ENCODE results near the gene CUEDC1. TPM values are rescaled to one million over a fixed set of nuclear protein-coding genes. Genes with fewer than 3 reads are reported as not detected.

CUEDC1 gene, protein sequence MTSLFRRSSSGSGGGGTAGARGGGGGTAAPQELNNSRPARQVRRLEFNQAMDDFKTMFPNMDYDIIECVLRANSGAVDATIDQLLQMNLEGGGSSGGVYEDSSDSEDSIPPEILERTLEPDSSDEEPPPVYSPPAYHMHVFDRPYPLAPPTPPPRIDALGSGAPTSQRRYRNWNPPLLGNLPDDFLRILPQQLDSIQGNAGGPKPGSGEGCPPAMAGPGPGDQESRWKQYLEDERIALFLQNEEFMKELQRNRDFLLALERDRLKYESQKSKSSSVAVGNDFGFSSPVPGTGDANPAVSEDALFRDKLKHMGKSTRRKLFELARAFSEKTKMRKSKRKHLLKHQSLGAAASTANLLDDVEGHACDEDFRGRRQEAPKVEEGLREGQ
- total RNA-seq = 6.5 TPM

DNA sequence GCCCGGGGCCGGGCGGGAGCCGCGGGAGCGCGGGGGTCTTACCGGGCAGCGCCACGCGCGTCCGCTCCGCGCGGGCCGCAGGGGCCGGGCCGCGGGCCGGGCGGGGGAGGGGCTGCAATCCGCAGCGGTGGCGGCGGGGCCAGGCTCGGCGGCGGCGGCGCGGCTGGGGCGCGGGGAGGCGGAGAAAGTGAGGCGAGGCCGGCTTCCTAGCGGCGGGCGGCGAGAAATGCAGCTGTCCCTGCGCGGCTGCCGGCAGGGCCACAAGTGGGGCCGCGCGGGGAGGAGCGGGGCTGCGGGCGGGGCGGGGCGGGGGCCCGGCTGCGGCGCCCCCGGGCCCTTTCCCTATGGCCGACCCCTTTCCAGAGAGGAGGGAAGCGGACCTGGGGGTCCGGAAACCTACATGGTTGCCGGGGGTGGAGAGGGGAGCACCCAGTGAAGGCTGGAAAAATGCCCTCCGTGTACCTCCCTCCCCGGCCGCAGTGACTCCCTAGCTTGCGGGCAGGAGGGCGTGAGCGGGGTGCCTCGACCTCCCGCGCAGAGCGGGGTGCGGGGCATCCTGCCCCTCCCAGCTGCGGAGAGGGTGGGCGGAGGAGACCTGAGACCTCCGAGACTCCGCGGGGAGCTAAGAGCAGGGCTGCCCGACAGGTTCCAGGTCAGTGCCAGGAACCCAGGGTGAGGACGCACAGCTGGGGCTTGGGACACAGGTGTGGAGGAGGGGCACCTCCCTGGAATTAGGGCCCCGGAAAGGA, at the start of gene CUEDC1:
Gene CUEDC1, minus strand, starts transcription at position 230 of the 749 bp plus-strand sequence. CDS start 69,848 bp downstream, outside the sequence.
- peak; percentile 86 to 90 for DNase-seq (ENCODE audit: low spot score in 2 of 2)
- FAIRE-seq = no peak

GRCh38 chr17:58004060-58004459, 48.8 kb upstream of the CUEDC1 start:
- DNase-seq (ENCODE audit: low spot score in 2 of 2) (no peak), FAIRE-seq (no peak)

DNA sequence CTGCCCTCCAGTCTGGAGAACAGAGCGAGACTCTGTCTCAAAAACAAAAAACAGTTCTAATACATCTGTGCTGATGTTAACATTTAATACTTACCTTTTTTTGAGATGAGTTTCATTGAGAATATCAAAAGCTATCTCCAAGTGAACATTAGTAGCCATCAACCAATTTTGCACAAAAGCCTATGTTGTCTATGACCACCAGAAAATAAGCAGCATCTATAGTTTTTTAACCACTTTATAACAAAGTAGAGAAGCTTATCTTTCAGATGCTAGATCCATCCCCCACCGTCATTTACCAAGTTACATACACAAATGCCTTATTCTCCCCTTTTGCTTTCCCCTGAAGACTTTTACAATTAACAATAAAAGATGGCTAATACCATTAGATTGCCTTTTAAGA, 47.8 kb upstream of the CUEDC1 start:
- FAIRE-seq (no peak), DNase-seq (ENCODE audit: low spot score in 2 of 2) (no peak)

DNA sequence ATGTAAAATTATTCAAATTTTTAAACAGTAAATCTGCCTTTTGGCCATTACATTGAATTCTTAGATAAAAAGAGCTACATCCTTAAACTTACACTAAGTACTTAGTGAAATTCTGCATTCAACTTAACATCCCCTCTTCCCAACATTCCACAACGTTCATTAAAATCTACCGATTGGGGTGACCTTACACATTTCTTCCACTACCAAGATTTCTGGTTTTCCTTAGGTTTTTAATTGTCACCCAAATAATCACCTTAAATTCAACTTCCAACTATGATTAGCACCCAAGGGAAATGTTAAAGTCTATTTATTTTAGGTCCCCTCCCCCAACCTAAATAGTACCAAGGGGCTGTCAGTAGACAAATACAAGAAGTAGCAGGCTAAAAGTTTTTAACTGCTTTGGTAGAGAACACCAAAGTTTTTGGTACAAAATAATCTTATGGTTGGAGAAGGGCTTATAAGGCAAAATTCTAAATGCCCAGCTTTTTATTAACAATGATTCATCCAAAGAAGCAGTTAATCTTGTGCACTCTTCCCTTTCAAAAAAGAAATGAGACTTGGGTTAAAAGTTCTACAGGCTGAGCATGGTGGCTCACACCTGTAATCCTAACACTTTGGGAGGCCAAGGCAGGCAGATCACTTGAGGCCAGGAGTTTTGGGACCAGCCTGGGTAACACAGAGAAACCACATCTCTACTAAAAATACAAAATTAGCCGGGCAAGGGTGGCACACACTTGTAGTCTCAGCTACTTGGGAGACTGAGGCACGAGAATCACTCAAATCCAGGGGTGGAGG, 47.1 kb upstream of the CUEDC1 start:
- DNase-seq (ENCODE audit: low spot score in 2 of 2) (no peak), FAIRE-seq (no peak)

DNA sequence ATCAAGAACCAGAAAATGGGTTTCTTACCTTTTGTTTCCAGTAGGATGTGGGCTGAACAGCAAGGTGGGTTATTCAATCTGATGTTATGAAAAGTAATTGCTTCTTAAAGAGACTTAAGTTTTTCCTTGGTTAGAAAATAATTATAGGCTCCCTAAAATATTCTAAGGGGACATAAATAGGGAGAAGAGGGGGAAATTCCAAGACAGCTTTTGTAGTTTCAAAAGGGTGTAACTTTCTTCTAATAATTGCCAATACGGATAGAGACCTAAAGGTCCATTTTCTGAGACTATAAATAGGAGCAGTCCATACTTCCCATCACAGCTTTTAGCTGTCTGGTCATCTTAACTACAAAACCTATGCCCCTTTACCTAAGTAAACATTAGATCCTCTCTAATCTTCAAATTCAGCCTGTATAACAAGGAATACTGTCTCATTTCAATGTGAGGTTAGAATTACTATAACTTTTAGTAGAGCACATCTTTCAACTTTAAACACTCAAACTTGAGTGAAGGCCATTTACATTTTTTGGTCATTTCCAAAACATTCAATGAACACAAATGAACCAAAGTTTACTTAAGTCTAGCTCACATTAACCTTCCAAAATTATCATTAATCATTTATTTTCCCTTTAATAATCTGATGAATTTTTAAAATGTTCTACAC, 46.4 kb upstream of the CUEDC1 start:
- DNase-seq (ENCODE audit: low spot score in 2 of 2) (no peak), FAIRE-seq (no peak)

DNA sequence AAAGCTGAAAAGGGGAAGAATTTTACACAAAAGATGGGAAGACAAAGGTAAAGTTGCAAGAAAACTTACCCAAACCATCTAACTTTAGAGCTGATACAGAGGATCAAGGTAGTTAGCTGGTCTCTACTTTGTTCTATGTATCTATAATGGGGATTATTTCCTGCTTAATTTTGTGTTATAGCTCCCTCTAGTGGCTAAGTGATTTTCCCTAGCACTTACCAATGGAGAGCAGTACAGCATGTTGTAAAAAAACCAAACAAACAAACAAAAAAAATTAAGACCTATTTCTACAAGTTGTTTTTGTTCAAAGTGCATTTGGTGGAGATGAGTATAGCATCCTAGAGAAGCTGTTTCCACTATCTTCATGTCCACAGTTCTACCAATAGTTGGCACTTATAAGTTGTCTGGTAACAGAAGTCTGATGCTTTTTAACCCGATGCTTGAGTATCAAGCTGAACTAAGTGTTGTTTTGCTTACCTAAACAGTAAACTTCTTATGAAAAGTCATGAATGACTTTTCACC, 44.3 kb upstream of the CUEDC1 start:
- FAIRE-seq = no peak
- peak in 1 of 2 donors; percentile 30 for DNase-seq (ENCODE audit: low spot score in 2 of 2)

GRCh38 chr17:57999010-57999495, 43.8 kb upstream of the CUEDC1 start:
- DNase-seq (ENCODE audit: low spot score in 2 of 2) (no peak), FAIRE-seq (no peak)

DNA sequence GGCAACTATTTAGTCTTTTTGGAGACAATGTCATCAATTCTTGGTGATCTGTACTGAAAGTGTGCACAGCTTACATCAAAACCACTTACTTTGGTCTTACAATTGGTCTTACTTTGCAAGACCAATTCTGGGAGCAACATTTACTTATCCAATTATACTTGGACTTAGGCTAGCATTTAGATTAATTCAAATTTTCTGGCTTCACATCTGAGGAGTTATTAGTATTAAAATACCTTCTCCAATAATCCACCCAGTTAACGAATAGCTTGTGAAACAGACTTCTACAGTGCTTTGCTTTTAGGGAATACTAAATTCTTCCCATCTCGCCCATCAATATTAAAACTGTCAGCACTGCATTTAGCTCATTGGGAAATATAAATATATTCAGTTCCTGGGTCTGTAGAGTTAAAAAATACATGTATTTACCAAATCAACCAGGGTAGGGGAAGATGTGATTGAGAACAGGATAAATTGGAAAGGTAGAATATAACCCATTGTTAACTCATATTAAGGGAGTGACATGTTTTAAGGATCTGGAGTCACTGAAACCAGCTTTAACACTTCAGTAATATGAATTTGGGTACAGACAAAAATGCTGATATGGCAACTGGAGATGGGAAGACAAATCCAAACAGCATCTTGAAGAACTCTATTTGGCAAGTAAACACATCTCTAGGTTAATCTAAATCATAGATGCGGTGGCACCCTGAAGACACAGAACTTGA, 42.0 kb upstream of the CUEDC1 start:
- DNase-seq (ENCODE audit: low spot score in 2 of 2) = no peak
- no peak for FAIRE-seq

DNA sequence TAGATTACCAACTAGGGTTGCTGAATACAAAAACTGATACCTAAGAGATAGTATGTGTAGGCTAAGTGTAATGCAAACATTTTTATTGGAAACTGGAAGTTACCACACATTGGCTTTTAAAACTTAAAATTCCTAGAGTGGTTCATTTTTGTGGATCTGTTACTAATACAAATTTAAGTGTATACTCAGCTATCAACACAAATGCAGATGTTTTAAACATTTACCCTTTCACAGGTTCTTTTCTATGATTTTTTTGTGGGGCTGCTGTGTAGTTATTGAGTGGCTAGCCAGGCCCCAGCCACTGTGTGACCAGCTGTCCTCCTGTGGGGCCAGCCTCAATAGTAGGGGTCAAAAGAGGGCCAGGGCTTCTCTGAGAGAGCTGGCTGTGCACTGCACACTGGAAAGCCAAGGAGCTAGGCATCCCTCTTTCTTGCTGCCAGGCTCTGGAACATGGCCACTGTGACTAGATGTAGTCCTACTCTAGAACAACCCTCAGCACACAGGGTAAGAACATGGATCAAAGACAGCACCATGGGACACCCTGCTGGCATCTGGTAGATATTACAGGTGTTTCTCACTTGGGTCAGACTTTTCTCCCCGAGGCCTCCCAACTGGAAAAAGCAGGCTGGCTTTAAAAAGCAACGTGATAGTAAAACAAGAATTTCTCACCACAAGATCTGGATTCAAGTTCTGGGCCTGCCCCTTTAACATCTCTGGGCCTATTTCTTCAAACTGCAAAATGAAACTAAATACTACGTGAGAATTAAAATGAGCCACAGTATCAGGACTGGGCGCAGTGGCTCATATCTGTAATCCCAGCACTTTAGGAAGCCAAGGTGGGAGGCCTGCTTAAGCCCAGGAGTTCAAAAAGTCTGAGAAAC, 40.1 kb upstream of the CUEDC1 start:
- DNase-seq (ENCODE audit: low spot score in 2 of 2) (peak; percentile 47 to 48), FAIRE-seq (no peak)

DNA sequence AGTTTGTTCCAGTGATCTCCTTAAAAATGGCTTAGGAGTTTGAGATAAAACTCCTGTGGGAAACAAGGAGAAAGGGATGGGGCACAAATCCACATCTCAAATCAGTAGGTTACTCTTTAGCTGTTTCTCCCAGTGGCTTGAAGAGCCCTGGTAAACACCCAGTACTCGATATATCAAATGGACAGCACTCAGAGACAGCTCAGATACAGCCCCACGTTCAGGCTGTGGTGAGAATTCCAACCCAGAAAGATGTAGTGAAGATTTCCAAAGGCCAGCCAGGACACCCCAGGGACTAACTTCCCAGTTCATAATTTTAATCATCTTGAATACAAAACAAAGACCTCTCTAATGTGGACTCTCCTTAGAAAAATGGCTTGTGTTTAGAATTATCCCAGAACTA, 39.2 kb upstream of the CUEDC1 start:
- FAIRE-seq = no peak

GRCh38 chr17:57993471-57994365, 38.5 kb upstream of the CUEDC1 start:
- FAIRE-seq = no peak
- no peak for DNase-seq (ENCODE audit: low spot score in 2 of 2)

More for the DNA sequence above, 39.2 kb upstream of the CUEDC1 start:
- no peak for DNase-seq (ENCODE audit: low spot score in 2 of 2)

GRCh38 chr17:57991537-57991936, 36.3 kb upstream of the CUEDC1 start:
- no peak for FAIRE-seq
- DNase-seq (ENCODE audit: low spot score in 2 of 2) = no peak

GRCh38 chr17:57990037-57990436, 34.8 kb upstream of the CUEDC1 start:
- FAIRE-seq (no peak), DNase-seq (ENCODE audit: low spot score in 2 of 2) (no peak)

DNA sequence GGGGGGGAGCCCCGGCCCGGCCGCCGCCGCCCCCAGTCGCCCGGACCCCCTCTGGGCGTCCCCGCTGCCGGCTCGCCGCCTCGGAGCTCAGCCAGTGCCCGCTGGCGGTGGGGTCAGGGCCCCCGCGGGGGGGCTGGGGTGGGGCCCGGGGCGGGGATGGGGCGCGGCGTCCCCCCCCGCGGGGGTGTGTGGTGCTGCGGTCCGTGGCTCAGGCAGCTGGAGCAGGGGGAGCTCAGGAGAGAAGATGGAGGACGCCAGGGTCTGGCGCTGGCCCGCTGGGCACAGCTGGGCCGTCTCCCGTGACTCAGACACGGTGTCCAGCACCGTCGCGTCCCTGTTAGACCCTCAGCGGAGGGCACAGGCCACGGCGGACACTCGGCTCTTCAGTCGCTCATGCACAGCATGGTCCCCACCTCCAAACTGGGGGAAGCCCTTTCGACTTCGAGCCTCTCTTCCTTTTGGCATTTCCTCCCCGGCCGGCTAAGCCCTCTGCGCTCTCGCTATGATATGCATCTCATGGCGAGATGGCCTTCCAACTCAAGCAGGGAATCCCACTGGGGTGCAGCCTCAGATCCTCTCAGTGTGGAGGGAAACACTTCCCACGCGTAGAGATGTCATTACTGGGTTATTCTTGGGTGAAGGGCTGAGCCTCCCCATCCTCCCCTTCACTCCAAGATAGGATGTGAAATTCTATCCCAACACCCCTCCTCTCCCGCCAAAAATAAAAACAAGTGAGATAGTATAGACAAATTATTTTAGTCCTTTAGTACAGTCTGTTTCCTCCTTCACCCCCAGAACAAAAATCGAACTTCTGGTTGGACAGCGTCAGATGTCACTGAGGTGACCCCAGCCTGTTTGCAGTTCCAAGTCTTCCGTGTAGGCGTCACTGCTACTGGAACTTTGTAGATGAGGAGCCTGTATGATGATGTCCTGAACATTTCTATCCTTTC, 33.4 kb upstream of the CUEDC1 start:
- no peak for FAIRE-seq
- peak; percentile 81 to 87 for DNase-seq (ENCODE audit: low spot score in 2 of 2)

GRCh38 chr17:57987581-57988300, 32.5 kb upstream of the CUEDC1 start, which contains the start of gene VEZF1:
VEZF1 (minus strand) TSS chr17:57988254; CDS start chr17:57988111, 143 bp downstream.
- DNase-seq (ENCODE audit: low spot score in 2 of 2) (peak; percentile 80 to 90), FAIRE-seq (no peak)
